T-helper 17 cell (primary cell): Measurements from ENCODE around the gene MGAT5. TPM values are rescaled to one million over a fixed set of nuclear protein-coding genes. Genes with fewer than 3 reads are reported as not detected.
A peak's percentile ranks its signal among the peaks of the same experiment; 100 is the strongest.

Experiments
- ATAC-seq: fragments of 150-1000 bp; cut with Tn5 transposase; 2 replicates; pipeline ENCODE4 v1.10.0; 2021; ENCODE audit warnings: mild to moderate bottlenecking, moderate library complexity
- DNase-seq, 3 donors: peaks; one replicate each; pipeline versions ENCODE4 v3.0.0 to v3.0.0-alpha.2; 2020 to 2021
- H3K9me3 ChIP-seq: one replicate; pipeline ENCODE4 v1.7.0; 2013; ENCODE audit warnings: low read length, mild to moderate bottlenecking; ENCODE audit not compliant: control insufficient read depth, poor library complexity, severe bottlenecking
- H3K27ac Mint-ChIP-seq: one replicate; pipeline ENCODE4 v1.8.0; 2022; ENCODE audit warnings: mild to moderate bottlenecking, moderate library complexity, mixed read lengths
- H3K27me3 Mint-ChIP-seq: one replicate; pipeline ENCODE4 v1.8.0; 2022; ENCODE audit warnings: mixed read lengths
- H3K36me3 Mint-ChIP-seq: one replicate; pipeline ENCODE4 v1.8.0; 2022; ENCODE audit warnings: low read depth, mixed read lengths
- H3K4me1 Mint-ChIP-seq: one replicate; pipeline ENCODE4 v1.8.0; 2022; ENCODE audit warnings: mild to moderate bottlenecking, mixed read lengths
- H3K4me3 Mint-ChIP-seq: one replicate; pipeline ENCODE4 v1.8.0; 2022; ENCODE audit warnings: mild to moderate bottlenecking, moderate library complexity, mixed read lengths
- total RNA-seq, 4 donors: library from RNA in 2 of 4; stranded (reverse) in 2 of 4; gene quantifications; one replicate each; pipeline ENCODE4 v1.2.3 and lab custom pipeline; 2022 to 2026

MGAT5 gene
- total RNA-seq, 2 donors from 2014 or later: 120 to 127 TPM

DNA sequence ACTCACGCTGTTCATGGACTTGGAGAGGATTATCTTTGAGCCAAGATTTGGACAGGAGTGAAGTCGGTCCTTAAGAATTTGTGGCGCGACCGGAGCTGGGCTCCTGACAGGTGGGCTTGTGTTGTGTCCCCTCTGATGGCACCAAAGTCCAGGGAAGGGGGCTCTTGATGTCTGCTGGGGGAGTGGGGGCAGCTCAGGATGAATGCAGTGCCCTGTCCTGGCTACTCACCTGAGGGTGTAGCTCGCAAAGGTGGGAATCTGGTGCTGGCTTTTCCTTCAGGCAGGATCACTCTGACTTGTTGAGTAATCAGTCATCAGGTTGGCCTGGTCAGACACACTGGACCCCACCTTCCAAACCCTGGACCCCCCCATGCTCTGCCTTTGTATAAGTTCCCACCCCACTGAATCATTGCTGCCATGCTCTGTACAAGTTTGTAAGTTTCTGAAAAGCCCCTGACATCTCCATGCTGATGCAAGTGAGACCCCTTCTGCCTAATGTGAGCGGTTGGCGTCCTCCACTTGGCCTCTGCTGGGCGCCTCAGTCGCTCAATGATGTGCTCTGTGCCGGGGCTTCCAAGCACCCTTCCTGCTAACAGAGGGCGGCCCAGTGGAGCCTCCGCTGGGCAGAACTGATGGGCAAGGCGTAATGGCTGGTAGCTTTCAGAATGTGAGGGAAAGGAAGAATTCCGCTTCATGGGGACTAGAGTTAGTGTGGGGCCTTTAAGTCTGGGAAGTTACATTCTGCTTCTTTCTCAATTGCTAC is 196.1 kb downstream of the MGAT5 start:
- Mint-ChIP-seq H3K4me1 (peaks cover 12% of the 10 kb centered on the region), H3K27ac (peak overlapping the region; percentile 84), H3K27me3 (no peaks in the 10 kb centered on the region), H3K4me3 (no peak overlapping the region), H3K36me3 (peaks cover 4% of the 10 kb centered on the region)
- no peaks in the 10 kb centered on the region for H3K9me3 ChIP-seq
- DNase-seq (no peak), ATAC-seq (no peak)

DNA sequence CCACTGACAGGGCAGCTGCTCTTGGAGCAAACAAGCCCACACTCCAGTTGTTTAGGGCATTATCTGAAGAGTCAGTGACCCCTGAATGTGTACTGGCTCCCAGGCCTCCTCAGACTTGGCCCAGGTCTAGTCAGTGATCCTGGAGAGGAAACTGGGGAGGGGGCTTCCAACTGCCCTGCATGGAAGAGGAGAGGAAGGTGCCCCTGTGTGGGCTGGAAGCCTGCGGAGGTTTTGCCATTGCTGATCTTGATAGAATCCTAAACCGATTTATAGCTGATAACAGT is 197.4 kb downstream of the MGAT5 start:
- ATAC-seq (no peak), DNase-seq (no peak)
- Mint-ChIP-seq H3K4me1 (peaks cover 12% of the 10 kb centered on the region), H3K27ac (peak overlapping the region; percentile 84), H3K27me3 (no peaks in the 10 kb centered on the region), H3K4me3 (no peak overlapping the region), H3K36me3 (peaks cover 4% of the 10 kb centered on the region)
- H3K9me3 ChIP-seq: no peaks in the 10 kb centered on the region

DNA sequence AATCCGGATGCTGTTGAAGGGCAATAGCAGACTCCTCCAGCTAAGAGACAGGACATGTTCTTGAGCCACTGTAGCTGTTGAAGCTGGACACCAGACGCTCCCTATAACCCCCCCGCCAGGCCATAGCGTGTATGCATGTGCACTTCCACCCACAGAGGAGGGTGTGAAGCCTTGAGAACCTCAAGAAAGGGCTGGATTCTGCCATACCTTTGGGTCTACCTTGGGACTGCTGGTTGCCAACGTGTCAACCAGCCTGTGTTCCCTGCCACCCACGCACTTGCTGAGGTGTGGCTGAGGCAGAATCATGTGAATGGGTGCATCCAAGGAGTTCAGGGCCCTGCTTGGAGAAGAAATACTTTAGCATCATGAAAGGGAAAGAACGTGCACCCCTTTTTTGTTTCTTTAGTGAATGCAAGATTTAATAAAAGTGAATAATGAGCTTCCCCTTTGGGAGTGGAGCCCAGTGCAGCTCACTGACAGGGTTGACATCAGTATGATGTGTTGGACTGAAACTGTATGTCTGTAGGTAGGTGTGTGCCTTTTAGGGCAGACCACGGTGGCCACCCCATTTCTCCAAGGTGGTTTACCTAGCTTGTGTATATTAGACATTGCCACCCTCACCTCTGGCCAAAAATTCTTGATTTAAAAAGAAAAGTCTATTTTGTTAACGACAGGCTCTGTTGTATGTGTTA is 198.3 kb downstream of the MGAT5 start:
- H3K36me3 Mint-ChIP-seq: peaks cover 4% of the 10 kb centered on the region

DNA sequence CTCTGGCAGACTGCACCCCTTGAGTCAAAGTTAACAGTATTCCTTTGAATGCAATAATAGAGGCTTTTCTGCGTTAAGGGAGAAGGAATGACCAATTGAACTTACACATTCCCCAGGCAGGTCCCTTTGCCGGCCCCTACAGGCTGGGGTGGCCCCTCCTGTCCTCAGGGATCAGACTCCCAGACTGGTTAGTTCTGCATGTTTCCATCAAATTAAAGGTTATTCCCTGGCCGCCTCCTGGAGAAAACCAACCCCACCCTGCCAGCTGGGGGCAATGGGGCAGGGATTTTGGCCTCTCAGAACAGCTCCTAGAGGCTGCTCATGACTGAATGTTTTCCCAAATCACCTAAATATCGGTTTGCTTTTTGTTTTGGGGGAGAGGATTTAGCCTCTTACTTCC is 199.6 kb downstream of the MGAT5 start:
- H3K9me3 ChIP-seq: no peaks in the 10 kb centered on the region
- Mint-ChIP-seq H3K4me1 (peaks cover 8% of the 10 kb centered on the region), H3K27me3 (no peaks in the 10 kb centered on the region), H3K36me3 (no peaks in the 10 kb centered on the region), H3K4me3 (no peak overlapping the region), H3K27ac (peak overlapping the region; percentile 29)
- no peak for DNase-seq
- ATAC-seq: no peak

More for the DNA sequence above, 198.3 kb downstream of the MGAT5 start:
- H3K9me3 ChIP-seq: no peaks in the 10 kb centered on the region
- Mint-ChIP-seq H3K27ac (peak overlapping the region; percentile 84), H3K27me3 (no peaks in the 10 kb centered on the region), H3K4me3 (peak overlapping the region; percentile 61), H3K4me1 (peaks cover 12% of the 10 kb centered on the region)
- ATAC-seq: no peak
- no peak for DNase-seq

DNA sequence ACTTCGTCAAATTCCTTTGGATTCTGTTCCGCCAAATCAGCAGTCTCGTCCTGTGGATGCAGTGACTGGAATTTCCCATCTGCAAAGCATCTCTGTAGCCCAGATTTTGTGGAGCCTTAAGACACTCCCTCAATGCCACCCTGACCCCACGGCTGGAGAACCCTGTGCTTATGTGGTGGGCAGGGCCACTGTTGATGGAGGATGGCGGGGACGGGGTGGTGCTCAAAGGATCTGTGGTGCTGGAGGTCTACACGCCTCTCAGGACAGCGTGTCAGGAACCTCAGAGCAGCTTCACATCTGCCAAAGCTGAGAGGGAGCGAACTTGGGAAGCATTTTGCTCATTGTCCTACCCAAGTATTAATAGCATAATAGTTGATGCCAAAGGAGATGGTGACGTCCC is 200.1 kb downstream of the MGAT5 start:
- no peaks in the 10 kb centered on the region for H3K9me3 ChIP-seq
- Mint-ChIP-seq H3K27ac (peak overlapping the region; percentile 29), H3K27me3 (no peaks in the 10 kb centered on the region), H3K4me3 (no peak overlapping the region), H3K4me1 (peaks cover 8% of the 10 kb centered on the region), H3K36me3 (no peaks in the 10 kb centered on the region)
- no peak for ATAC-seq
- no peak for DNase-seq

DNA sequence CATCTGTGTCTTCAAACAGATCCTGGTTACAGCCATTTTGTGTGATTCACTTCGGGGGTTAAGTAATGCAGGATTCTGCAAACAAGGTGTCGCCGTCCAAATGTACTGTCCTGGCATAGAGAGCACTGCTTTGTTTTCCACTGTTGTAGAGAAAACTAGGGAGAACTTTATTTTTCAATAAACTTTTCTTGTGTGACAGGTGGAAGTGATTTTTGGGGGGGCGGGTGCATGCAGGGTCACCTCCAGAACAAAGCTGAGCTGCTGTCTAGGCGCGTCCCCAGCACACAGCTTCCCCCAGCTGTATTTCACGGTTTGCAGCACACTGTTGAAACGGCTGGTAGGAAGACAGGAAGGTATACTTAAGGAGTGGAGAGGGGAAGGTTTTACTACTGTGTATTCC is 200.6 kb downstream of the MGAT5 start:
- Mint-ChIP-seq H3K27ac (peak overlapping the region; percentile 29), H3K36me3 (no peaks in the 10 kb centered on the region), H3K27me3 (no peaks in the 10 kb centered on the region), H3K4me1 (peaks cover 9% of the 10 kb centered on the region), H3K4me3 (peak overlapping the region; percentile 55)
- DNase-seq (no peak), ATAC-seq (no peak)
- no peaks in the 10 kb centered on the region for H3K9me3 ChIP-seq

DNA sequence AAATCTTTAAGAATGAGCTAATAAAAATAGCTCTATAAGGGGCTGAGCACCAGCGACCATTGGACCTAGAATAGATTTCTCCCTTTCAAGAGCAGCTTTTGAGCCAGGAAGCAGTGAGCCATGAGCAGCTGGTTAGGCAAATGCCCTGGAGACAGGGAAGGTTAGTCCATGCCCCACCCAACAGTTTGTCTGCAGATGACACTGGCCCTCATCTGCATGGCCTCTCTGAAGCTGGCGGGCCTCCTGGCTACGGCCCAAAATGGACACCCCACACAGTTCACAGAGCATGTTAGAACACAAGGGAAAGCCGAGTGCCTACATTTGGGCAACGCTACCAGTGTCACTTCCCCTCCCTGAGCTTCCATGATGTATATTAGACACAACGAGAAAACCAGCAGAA is 201.1 kb downstream of the MGAT5 start:
- H3K9me3 ChIP-seq: no peaks in the 10 kb centered on the region
- Mint-ChIP-seq H3K36me3 (no peaks in the 10 kb centered on the region), H3K4me1 (peaks cover 9% of the 10 kb centered on the region), H3K27ac (no peak overlapping the region), H3K4me3 (no peak overlapping the region), H3K27me3 (no peaks in the 10 kb centered on the region)
- ATAC-seq (no peak), DNase-seq (no peak)

DNA sequence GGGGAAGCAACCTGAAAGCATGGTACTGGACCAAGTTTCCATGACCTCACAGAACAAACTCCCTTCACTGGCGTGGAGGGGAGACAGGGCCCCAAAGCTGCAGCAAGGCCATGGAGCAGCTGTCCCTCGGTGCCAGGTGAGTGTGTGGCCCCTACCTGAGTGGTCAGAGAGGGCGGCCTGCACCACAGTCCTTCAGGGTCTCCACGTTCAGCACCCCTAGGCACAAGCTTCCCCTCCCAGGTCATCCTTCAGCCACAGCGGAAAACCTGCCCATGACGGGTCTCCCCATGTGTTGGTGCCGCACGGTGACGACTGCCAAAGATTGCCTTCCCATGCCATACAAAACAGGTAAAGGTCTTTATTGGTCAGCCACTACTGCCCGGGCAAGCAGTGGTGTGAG is 201.6 kb downstream of the MGAT5 start:
- Mint-ChIP-seq H3K4me1 (peaks cover 7% of the 10 kb centered on the region), H3K36me3 (no peaks in the 10 kb centered on the region), H3K27ac (no peak overlapping the region), H3K4me3 (peak overlapping the region; percentile 12), H3K27me3 (no peaks in the 10 kb centered on the region)
- ATAC-seq (no peak), DNase-seq (no peak)
- H3K9me3 ChIP-seq: no peaks in the 10 kb centered on the region

DNA sequence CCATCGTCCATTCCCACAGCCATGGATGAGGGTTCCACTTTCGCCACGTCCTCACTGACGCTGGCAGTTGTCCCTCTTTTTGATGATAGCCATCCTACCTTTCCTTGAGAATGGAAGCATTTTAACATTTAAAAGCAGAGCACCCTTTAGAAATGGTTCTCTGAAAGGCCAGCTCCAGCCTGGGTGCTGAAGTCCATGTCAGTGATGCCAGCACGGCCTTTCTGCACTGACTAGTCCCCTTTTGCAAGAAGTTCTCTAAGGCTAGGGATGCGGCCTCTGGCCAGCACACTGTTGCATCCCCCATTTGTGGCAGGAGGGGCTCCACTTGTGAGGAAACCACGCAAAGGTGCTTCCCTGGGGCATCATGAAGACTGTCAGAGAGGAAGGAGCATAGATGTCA is 203.5 kb downstream of the MGAT5 start:
- no peak for DNase-seq
- H3K9me3 ChIP-seq: no peaks in the 10 kb centered on the region
- no peak overlapping the region for H3K27ac Mint-ChIP-seq
- no peak overlapping the region for H3K4me3 Mint-ChIP-seq
- peaks cover 7% of the 10 kb centered on the region for H3K4me1 Mint-ChIP-seq
- H3K27me3 Mint-ChIP-seq: no peaks in the 10 kb centered on the region
- no peaks in the 10 kb centered on the region for H3K36me3 Mint-ChIP-seq
- no peak for ATAC-seq

DNA sequence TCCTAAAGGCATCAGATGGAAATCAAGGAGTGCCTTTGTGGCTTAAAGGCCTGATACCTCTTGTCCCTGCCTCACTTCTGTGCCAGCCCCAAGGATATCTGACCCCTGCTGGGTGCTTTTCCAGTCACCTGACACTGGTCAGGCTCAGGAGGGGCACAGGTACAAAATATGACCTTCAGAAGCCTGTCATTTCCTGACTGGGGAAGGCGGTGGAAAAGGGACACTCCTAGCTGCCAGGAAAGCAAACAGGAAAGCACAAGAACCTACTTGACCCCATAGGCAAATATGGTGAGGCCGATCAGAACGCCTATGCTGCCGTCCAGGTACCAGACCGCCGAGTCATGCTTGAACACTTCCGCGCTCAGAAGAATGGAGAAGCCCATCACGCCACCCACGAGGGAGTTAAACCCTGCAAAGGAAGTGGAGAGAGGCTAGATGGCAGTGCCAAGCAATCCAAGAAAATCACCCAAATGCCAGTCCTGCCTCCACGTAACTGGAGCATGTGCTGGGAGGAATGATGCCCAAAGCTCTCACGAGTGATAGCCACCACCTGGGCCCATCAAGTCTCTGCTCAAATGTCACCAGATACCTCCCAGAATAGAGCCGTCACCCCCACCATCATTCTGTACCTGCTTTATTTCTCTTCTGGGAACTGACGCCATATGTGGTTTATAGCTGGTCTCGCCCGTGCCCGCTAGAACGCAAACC is 204.0 kb downstream of the MGAT5 start:
- H3K9me3 ChIP-seq: no peaks in the 10 kb centered on the region
- H3K4me3 Mint-ChIP-seq: peak overlapping the region; percentile 12
- H3K4me1 Mint-ChIP-seq: peaks cover 7% of the 10 kb centered on the region
- peaks cover 2% of the 10 kb centered on the region for H3K36me3 Mint-ChIP-seq
- no peak for ATAC-seq
- DNase-seq: no peak
- H3K27me3 Mint-ChIP-seq: no peaks in the 10 kb centered on the region
- peak overlapping the region; percentile 65 for H3K27ac Mint-ChIP-seq

DNA sequence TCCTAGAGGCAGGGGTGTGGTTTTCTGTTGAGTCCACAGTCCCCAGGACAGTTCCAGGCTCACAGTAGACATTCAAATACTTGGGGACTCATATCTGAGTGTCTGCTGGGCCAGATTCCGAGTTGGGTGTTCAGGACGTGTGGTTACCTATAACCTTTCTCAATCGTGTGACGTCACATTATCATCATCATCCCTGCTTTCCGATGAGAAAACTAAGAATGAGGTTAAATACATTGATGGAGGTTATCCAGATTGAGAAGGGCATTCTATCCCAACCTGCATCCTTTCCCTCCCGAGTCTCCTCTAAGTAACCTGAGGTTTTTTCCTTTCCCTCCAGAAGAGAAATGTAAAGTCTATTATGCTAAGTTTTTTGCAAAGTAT is 204.6 kb downstream of the MGAT5 start:
- no peak for ATAC-seq
- Mint-ChIP-seq H3K36me3 (peaks cover 2% of the 10 kb centered on the region), H3K27me3 (no peaks in the 10 kb centered on the region), H3K4me1 (peaks cover 7% of the 10 kb centered on the region), H3K27ac (peak overlapping the region; percentile 65), H3K4me3 (no peak overlapping the region)
- no peaks in the 10 kb centered on the region for H3K9me3 ChIP-seq
- DNase-seq: no peak

DNA sequence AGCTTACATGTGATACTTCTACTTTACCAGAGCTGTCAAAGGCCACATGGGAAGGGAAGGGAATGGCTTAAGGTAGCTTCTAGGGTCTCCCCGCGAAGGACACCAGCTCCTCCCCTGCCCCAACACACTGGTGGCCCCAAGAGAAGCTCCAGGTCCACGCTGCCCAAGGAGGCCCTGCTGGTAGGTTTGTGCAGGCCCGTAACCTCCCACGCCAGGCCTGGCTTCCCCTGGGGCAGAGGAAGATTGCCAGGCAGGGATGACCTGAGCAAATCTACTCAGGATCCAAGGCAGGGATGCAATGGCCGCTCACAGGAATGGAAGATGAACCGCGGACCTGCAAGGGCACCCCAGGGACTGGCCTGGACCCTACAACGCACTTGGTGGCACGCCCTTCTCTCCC is 205.1 kb downstream of the MGAT5 start:
- no peak for DNase-seq
- Mint-ChIP-seq H3K27me3 (no peaks in the 10 kb centered on the region), H3K27ac (no peak overlapping the region), H3K4me3 (no peak overlapping the region), H3K4me1 (peaks cover 5% of the 10 kb centered on the region), H3K36me3 (peaks cover 2% of the 10 kb centered on the region)
- ATAC-seq: no peak
- H3K9me3 ChIP-seq: no peaks in the 10 kb centered on the region

DNA sequence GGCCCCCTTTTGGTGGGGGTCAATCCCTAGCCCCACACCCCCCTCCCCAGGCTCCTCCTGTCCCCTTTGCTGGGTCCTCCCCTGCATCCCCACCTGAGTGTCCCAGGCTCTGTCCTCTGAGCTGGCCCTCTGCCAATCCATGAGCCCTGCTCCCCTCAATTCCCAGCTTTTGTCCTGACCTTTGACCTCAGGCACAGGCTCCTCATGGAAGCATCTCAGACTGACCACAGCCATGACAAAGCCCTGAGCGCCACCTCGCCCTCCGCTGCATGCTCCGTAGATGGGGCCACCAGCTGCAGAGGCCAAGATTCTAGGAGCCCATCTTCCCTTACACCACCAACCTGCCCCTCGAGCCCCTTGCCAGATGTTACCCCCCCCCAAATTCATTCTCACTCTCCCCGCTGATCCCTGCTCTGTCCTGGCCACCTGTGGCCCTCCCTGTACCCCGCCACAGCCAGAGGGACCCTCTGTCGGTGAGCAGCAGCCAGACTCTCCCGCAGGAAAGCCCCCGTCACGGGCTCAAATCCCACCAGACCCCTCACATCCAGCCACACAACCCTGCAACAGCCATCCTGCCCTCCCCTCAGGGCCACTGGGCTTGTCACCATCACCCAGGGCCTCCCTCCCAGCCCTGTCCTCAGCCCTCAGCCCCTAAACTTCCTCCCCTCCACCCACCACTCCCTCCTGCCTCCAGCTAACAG is 206.0 kb downstream of the MGAT5 start:
- ATAC-seq (no peak), DNase-seq (no peak)
- peak overlapping the region; percentile 29 for H3K27ac Mint-ChIP-seq
- peaks cover 2% of the 10 kb centered on the region for H3K36me3 Mint-ChIP-seq
- no peaks in the 10 kb centered on the region for H3K9me3 ChIP-seq
- H3K4me1 Mint-ChIP-seq: peaks cover 4% of the 10 kb centered on the region
- H3K4me3 Mint-ChIP-seq: peak overlapping the region; percentile 52
- no peaks in the 10 kb centered on the region for H3K27me3 Mint-ChIP-seq
